CD14-positive monocyte (primary cell): ENCODE measurements around the gene SLC44A2. TPM values are rescaled to one million over a fixed set of nuclear protein-coding genes. Genes with fewer than 3 reads are reported as not detected.

Experiments
- DNase-seq, 3 donors: peaks; one replicate each; pipeline ENCODE4 v3.0.0-alpha.2; 2011 to 2022
- H2AFZ ChIP-seq: 2 replicates; pipeline ENCODE4 v1.6.0; 2012; ENCODE audit warnings: mild to moderate bottlenecking, low read depth, low read length, inconsistent platforms; ENCODE audit not compliant: insufficient read depth, poor library complexity, severe bottlenecking
- H3K27ac ChIP-seq, 2 donors: 1 replicate in 1 of 2; 2 replicates in 1 of 2; pipeline ENCODE4 v1.5.1; 2012 to 2013; ENCODE audit warnings: low read length in 2 of 2, control low read depth in 1 of 2, inconsistent platforms in 1 of 2, low read depth in 1 of 2, mild to moderate bottlenecking in 1 of 2
- H3K27me3 ChIP-seq, 2 donors: one replicate each; pipeline versions ENCODE4 v1.6.0 to v1.6.1; 2011 to 2013; ENCODE audit warnings: low read length in 2 of 2; ENCODE audit not compliant: control insufficient read depth in 2 of 2, insufficient read depth in 2 of 2
- H3K36me3 ChIP-seq, 2 donors: replicated peaks in 1 of 2; 1 replicate in 1 of 2; 2 replicates in 1 of 2; pipeline versions ENCODE4 v1.5.1 to v1.6.1; 2012 to 2013; ENCODE audit warnings: low read length in 2 of 2, control low read depth in 1 of 2, inconsistent platforms in 1 of 2, mild to moderate bottlenecking in 1 of 2; ENCODE audit not compliant: insufficient read depth in 2 of 2, control insufficient read depth in 1 of 2
- H3K4me1 ChIP-seq, 2 donors: 1 replicate in 1 of 2; 2 replicates in 1 of 2; pipeline versions ENCODE4 v1.5.1 to v1.6.1; 2012 to 2013; ENCODE audit warnings: low read length in 2 of 2, control low read depth in 1 of 2, inconsistent platforms in 1 of 2, mild to moderate bottlenecking in 1 of 2, moderate library complexity in 1 of 2; ENCODE audit not compliant: insufficient read depth in 2 of 2, control insufficient read depth in 1 of 2
- H3K4me2 ChIP-seq: replicated peaks from 2 replicates; pipeline ENCODE3; 2012; ENCODE audit warnings: low read length, moderate library complexity, mild to moderate bottlenecking; ENCODE audit not compliant: poor library complexity, severe bottlenecking; ENCODE audit errors: extremely low read depth
- H3K4me3 ChIP-seq, 3 experiments: fragments of 200-600 bp in 1 of 3; sonication (generic) in 1 of 3; replicated peaks in 1 of 3; 1 replicate in 2 of 3; 2 replicates in 1 of 3; pipeline ENCODE4 v1.5.1; 2011 to 2013; ENCODE audit warnings: low read length in 3 of 3, mild to moderate bottlenecking in 3 of 3, control low read depth in 2 of 3, low read depth in 2 of 3, inconsistent platforms in 1 of 3, moderate library complexity in 1 of 3
- H3K79me2 ChIP-seq: 2 replicates; pipeline ENCODE4 v1.6.0; 2012; ENCODE audit warnings: mild to moderate bottlenecking, control low read depth, inconsistent platforms, low read length, moderate library complexity; ENCODE audit not compliant: insufficient read depth
- H3K9ac ChIP-seq: 2 replicates; pipeline ENCODE4 v1.6.0; 2017; ENCODE audit warnings: low read length, mild to moderate bottlenecking; ENCODE audit not compliant: insufficient read depth, poor library complexity, severe bottlenecking
- H3K9me3 ChIP-seq, 2 donors: replicated peaks in 1 of 2; 1 replicate in 1 of 2; 2 replicates in 1 of 2; pipeline versions ENCODE4 v1.5.1 to v1.6.1; 2012 to 2013; ENCODE audit warnings: low read length in 2 of 2, control low read depth in 1 of 2; ENCODE audit not compliant: control insufficient read depth in 1 of 2, insufficient read depth in 1 of 2
- H4K20me1 ChIP-seq: 2 replicates; pipeline ENCODE4 v1.6.0; 2012; ENCODE audit warnings: mild to moderate bottlenecking, low read length, control low read depth, moderate library complexity; ENCODE audit not compliant: insufficient read depth
- H3K27ac Mint-ChIP-seq, 7 donors: one replicate each; pipeline ENCODE4 v1.8.0; 2020; ENCODE audit warnings: mild to moderate bottlenecking in 7 of 7, mixed read lengths in 7 of 7, moderate library complexity in 6 of 7, inconsistent platforms in 2 of 7
- H3K27me3 Mint-ChIP-seq, 3 donors: one replicate each; pipeline ENCODE4 v1.8.0; 2021 to 2022; ENCODE audit warnings: low read depth in 3 of 3, mild to moderate bottlenecking in 3 of 3, mixed read lengths in 3 of 3, moderate library complexity in 3 of 3, inconsistent platforms in 1 of 3
- H3K36me3 Mint-ChIP-seq, 2 donors: one replicate each; pipeline ENCODE4 v1.8.0; 2020; ENCODE audit warnings: mixed read lengths in 2 of 2, inconsistent platforms in 1 of 2, mild to moderate bottlenecking in 1 of 2
- H3K4me1 Mint-ChIP-seq: one replicate; pipeline ENCODE4 v1.8.0; 2020; ENCODE audit warnings: mild to moderate bottlenecking, mixed read lengths
- H3K4me3 Mint-ChIP-seq, 2 donors: one replicate each; pipeline ENCODE4 v1.8.0; 2020; ENCODE audit warnings: mild to moderate bottlenecking in 2 of 2, mixed read lengths in 2 of 2, moderate library complexity in 1 of 2
- H3K9me3 Mint-ChIP-seq, 7 donors: one replicate each; pipeline ENCODE4 v1.8.0; 2020 to 2022; ENCODE audit warnings: mixed read lengths in 7 of 7, mild to moderate bottlenecking in 6 of 7, moderate library complexity in 6 of 7, inconsistent platforms in 2 of 7
- CTCF ChIP-seq: fragments of 200-600 bp; IDR thresholded peaks from one replicate; pipeline ENCODE4 v1.8.0; 2022; ENCODE audit warnings: antibody characterized with exemption, mild to moderate bottlenecking
- WGBS: methylation state at CpG from one replicate; pipeline ENCODE4 v1.1.5; 2013; ENCODE audit warnings: missing lambda C conversion rate; ENCODE audit not compliant: insufficient coverage; 5-methylcytosine and 5-hydroxymethylcytosine counted together
- intact Hi-C, 2 donors: fragments of 100-400 bp; cut with micrococcal nuclease; formaldehyde crosslinking; loops; one replicate each; pipeline versions ENCODE4 v1.15.0 to v1.15.1; 2023
- polyA plus RNA-seq, 3 donors: library from polyadenylated mRNA; depleted of rRNA in 1 of 3; unstranded in 2 of 3; stranded (reverse) in 1 of 3; fragments of 300-500 nt in 2 of 3; fragments of >200 nt in 1 of 3; fragmentation: Illumina TruSeq in 2 of 3; gene quantifications; 1 replicate in 2 of 3; 2 replicates in 1 of 3; pipeline ENCODE4 v1.2.3, GENCODE V29; 2012 to 2021

Gene SLC44A2
- polyA plus RNA-seq, 3 donors, result 43.5 to 95.9 (median 69.4) TPM

GRCh38 chr19:10641248-10641647 lies 15.9 kb downstream of the SLC44A2 start:
- peaks cover 0 to 5% (median 0%) of the 10 kb centered on the region in 7 donors for H3K9me3 Mint-ChIP-seq
- DNase-seq, result no peak
- peak overlapping the region in 1 of 2 donors; percentile 57 for H3K4me3 Mint-ChIP-seq
- Histone ChIP-seq H3K79me2 (no peaks in the 10 kb centered on the region), H3K9ac (no peak overlapping the region), H2AFZ (no peak overlapping the region), H3K36me3 (peaks cover 36 to 49% of the 10 kb centered on the region in 2 donors), H3K27me3 (peaks cover 0 to 11% of the 10 kb centered on the region in 2 donors), H3K4me3 (no peak overlapping the region), H3K27ac (no peak overlapping the region), H3K4me2 (no peak overlapping the region), H3K4me1 (peaks cover 14 to 47% of the 10 kb centered on the region in 2 donors), H3K9me3 (no peaks in the 10 kb centered on the region), H4K20me1 (peaks cover 42% of the 10 kb centered on the region)
- H3K27ac Mint-ChIP-seq, result peak overlapping the region in 1 of 7 donors; percentile 12
- peaks cover 58 to 74% of the 10 kb centered on the region in 2 donors for H3K36me3 Mint-ChIP-seq
- H3K27me3 Mint-ChIP-seq, result peaks cover 16 to 25% (median 22%) of the 10 kb centered on the region in 3 donors
- H3K4me1 Mint-ChIP-seq, result peaks cover 50% of the 10 kb centered on the region
- intact Hi-C loops, result no loop called here
- no peak for TF ChIP-seq CTCF
- WGBS, result 83% methylated on average over 3 of the region's 4 CpGs

GRCh38 chr19:10642473-10643171 lies 17.3 kb downstream of the SLC44A2 start:
- Histone ChIP-seq H3K79me2 (no peaks in the 10 kb centered on the region), H3K4me3 (no peak overlapping the region), H3K27me3 (peaks cover 0 to 11% of the 10 kb centered on the region in 2 donors), H3K36me3 (peaks cover 28 to 37% of the 10 kb centered on the region in 2 donors), H3K4me1 (peaks cover 11 to 35% of the 10 kb centered on the region in 2 donors), H2AFZ (no peak overlapping the region), H4K20me1 (peaks cover 33% of the 10 kb centered on the region), H3K9me3 (no peaks in the 10 kb centered on the region), H3K9ac (no peak overlapping the region), H3K27ac (no peak overlapping the region), H3K4me2 (no peak overlapping the region)
- intact Hi-C loops, result no loop called here
- Mint-ChIP-seq H3K27ac (peak overlapping the region in 3 of 7 donors; percentile 3 to 50 (median 46)), H3K27me3 (peaks cover 16 to 25% (median 21%) of the 10 kb centered on the region in 3 donors), H3K36me3 (peaks cover 46 to 60% of the 10 kb centered on the region in 2 donors), H3K9me3 (peaks cover 0 to 5% (median 0%) of the 10 kb centered on the region in 7 donors), H3K4me1 (peaks cover 36% of the 10 kb centered on the region), H3K4me3 (peak overlapping the region in 1 of 2 donors; percentile 65)
- no peak for DNase-seq
- TF ChIP-seq CTCF, result no peak
- WGBS, result 39% methylated on average over 18 of the region's 25 CpGs
